Glutamatergic neuron (in vitro differentiated cells): Measurements from ENCODE around the gene KLHL12. TPM values are rescaled to one million over a fixed set of nuclear protein-coding genes. Genes with fewer than 3 reads are reported as not detected.
A peak's percentile ranks its signal among the peaks of the same experiment; 100 is the strongest.

Experiments used
- DNase-seq: peaks from one replicate; pipeline ENCODE4 v3.0.0; 2022
- H3K27ac Mint-ChIP-seq: one replicate; pipeline ENCODE4 v1.8.0; 2020; ENCODE audit warnings: mild to moderate bottlenecking, mixed read lengths, inconsistent platforms; ENCODE audit not compliant: unreplicated experiment
- H3K27me3 Mint-ChIP-seq: one replicate; pipeline ENCODE4 v1.8.0; 2020; ENCODE audit warnings: mild to moderate bottlenecking, moderate library complexity, mixed read lengths, inconsistent platforms; ENCODE audit not compliant: unreplicated experiment
- H3K36me3 Mint-ChIP-seq: one replicate; pipeline ENCODE4 v1.8.0; 2020; ENCODE audit warnings: mild to moderate bottlenecking, mixed read lengths, inconsistent platforms; ENCODE audit not compliant: unreplicated experiment
- H3K4me1 Mint-ChIP-seq: one replicate; pipeline ENCODE4 v1.8.0; 2020; ENCODE audit warnings: mild to moderate bottlenecking, low read depth, mixed read lengths, inconsistent platforms; ENCODE audit not compliant: unreplicated experiment
- H3K4me3 Mint-ChIP-seq: one replicate; pipeline ENCODE4 v1.8.0; 2020; ENCODE audit warnings: mild to moderate bottlenecking, mixed read lengths, inconsistent platforms; ENCODE audit not compliant: unreplicated experiment
- H3K9me3 Mint-ChIP-seq: one replicate; pipeline ENCODE4 v1.8.0; 2020; ENCODE audit warnings: mild to moderate bottlenecking, moderate library complexity, mixed read lengths, inconsistent platforms; ENCODE audit not compliant: unreplicated experiment
- total RNA-seq: library from RNA; stranded (reverse); fragmentation: NEBNext Ultra II Directional; extraction: Animal tissue kit (Norgen Biotek cat#: 25700); gene quantifications from one replicate; pipeline ENCODE4 v1.2.1, GENCODE V29; 2021; ENCODE audit not compliant: unreplicated experiment
- TF ChIP-seq, protein P1 (sequence below): fragments of 200-600 bp; sonication (generic); IDR thresholded peaks from one replicate; pipeline ENCODE4 v1.5.0; 2021; ENCODE audit not compliant: partially characterized antibody, unreplicated experiment

The KLHL12 gene
- total RNA-seq, 1 donor from 2014 or later = 30.9 TPM

DNA sequence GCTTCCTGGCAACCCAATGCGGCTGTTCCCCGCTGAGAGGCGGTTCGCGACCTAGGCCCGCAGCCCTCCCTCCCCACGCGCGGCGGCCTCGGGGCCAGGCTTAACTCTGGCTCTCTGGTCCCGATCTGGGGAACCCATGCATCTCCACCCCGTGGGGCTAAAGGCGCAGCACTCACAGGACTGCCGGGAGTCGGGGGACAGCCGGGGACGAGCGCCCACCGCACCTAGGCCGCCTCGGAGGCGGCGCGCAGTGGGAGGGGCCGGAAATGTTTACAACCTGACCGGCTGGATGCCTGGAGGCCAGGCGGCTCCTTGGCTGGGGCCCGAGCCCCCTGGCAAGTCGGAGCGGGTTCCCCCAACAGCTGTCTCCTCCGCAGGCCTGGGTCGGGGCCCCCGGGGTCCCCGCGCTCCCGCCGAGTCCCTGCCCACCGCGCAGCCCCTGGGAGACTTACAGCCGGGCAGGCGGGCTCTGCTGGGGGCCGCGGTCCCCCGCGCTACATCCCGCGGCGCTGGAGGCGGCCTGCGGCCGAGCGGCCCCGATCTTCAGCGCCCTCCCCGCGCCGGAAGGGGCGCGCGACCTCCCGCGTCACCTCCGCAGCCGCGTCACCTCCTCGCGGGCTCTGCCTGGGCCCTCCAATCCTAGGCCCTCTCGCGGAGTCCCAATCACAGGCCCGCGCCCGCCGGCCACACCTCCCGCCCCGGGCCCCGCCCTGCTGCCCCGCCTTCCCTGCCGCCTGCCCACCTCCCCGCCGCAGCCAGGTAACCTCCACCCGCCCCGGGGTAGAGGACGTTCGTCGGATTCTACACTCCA, 30.9 kb upstream of the KLHL12 start, which contains the start of gene ADIPOR1:
Gene ADIPOR1, minus strand, starts transcription at position 580 of the 811 bp plus-strand sequence. CDS start 7,242 bp downstream, outside the sequence.
- TF ChIP-seq, protein P1, sequence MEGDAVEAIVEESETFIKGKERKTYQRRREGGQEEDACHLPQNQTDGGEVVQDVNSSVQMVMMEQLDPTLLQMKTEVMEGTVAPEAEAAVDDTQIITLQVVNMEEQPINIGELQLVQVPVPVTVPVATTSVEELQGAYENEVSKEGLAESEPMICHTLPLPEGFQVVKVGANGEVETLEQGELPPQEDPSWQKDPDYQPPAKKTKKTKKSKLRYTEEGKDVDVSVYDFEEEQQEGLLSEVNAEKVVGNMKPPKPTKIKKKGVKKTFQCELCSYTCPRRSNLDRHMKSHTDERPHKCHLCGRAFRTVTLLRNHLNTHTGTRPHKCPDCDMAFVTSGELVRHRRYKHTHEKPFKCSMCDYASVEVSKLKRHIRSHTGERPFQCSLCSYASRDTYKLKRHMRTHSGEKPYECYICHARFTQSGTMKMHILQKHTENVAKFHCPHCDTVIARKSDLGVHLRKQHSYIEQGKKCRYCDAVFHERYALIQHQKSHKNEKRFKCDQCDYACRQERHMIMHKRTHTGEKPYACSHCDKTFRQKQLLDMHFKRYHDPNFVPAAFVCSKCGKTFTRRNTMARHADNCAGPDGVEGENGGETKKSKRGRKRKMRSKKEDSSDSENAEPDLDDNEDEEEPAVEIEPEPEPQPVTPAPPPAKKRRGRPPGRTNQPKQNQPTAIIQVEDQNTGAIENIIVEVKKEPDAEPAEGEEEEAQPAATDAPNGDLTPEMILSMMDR = peak; percentile 41
- H3K4me1 Mint-ChIP-seq = peaks cover 8% of the 10 kb centered on the region
- DNase-seq = peak; percentile 92

DNA sequence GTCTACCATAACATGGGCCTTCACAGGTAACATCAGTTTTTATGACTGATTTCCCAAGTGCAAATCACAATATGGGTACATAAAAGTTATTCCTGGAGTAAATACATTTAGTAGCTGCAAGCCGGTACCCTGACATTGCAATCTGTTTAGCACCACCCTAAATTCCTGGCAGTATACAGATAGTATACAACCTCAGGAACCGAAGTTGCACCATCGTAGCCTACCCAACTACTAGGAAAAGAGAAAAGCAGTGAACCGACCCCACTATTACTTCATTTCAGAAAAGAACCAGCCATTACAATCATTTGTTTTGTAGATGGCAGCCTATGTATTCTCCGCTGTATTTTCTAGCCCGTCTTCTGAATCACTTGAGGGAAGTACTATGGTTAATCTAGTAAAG, 29.9 kb upstream of the KLHL12 start:
- Mint-ChIP-seq H3K27ac (no peak overlapping the region), H3K4me3 (peak overlapping the region; percentile 91), H3K4me1 (peaks cover 8% of the 10 kb centered on the region), H3K27me3 (peaks cover 3% of the 10 kb centered on the region), H3K9me3 (peaks cover 5% of the 10 kb centered on the region), H3K36me3 (no peaks in the 10 kb centered on the region)
- TF ChIP-seq, protein P1 = no peak
- no peak for DNase-seq

More for the DNA sequence above, 30.9 kb upstream of the KLHL12 start, which contains the start of gene ADIPOR1:
- peak within 1 kb of the TSS; percentile 83 for H3K27ac Mint-ChIP-seq
- H3K36me3 Mint-ChIP-seq = no peaks in the 10 kb centered on the region
- peaks cover 5% of the 10 kb centered on the region for H3K9me3 Mint-ChIP-seq
- peak within 1 kb of the TSS; percentile 98 for H3K4me3 Mint-ChIP-seq
- H3K27me3 Mint-ChIP-seq = peaks cover 3% of the 10 kb centered on the region

DNA sequence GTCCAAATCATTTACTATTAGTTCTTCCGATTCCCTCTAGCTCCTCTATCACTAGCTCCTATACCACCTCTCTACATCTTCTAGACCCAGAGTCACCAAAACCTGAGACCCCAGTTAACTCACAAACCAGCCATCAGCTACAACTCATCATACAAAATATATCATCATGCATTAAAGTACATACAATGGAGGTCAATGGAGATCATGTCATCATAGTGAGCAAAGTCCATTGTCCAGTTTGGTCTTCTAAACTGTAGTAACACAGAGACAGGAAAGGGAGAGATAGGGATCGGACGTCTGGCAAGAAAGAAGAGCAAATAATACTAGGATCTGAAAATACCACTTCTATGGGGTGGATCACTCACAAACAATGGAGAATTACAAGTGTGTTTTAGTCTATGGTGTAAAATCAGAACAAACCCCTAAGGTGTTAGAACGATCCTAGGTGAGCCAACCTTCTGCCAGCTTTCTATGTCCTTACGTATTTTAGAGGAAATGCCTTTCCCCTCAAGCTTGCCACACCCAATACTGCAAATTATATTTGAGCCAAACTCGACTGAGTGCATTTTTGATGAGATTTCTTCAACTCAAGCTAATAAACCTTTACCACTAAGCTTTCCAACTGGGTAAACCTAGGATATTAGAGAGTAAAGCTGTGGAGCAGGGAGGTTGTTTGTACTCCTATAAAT, 27.2 kb upstream of the KLHL12 start:
- no peak for DNase-seq
- TF ChIP-seq, protein P1 = no peak
- Mint-ChIP-seq H3K4me3 (no peak overlapping the region), H3K27me3 (peaks cover 3% of the 10 kb centered on the region), H3K4me1 (peaks cover 8% of the 10 kb centered on the region), H3K9me3 (peaks cover 5% of the 10 kb centered on the region), H3K27ac (no peak overlapping the region), H3K36me3 (no peaks in the 10 kb centered on the region)

DNA sequence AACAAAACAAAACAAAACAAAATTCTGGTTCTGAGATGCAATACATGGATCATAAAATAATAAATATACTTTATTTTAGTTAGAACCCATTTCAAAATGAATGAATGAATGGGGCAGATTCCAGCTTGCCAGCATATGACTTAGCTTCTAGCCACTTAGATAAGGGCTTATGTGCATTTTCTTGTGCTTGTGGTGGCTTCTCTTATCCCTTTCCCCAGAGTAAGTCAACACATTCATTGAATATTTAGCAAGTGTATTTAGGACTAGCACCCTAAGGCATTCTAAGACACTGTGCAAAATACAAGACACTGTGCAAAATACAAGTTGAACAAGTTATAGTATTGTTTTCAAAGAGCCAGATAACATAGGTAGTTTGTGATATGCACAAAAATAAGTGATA, 26.4 kb upstream of the KLHL12 start:
- DNase-seq = no peak
- Mint-ChIP-seq H3K4me1 (peaks cover 4% of the 10 kb centered on the region), H3K27me3 (no peaks in the 10 kb centered on the region), H3K27ac (no peak overlapping the region), H3K36me3 (no peaks in the 10 kb centered on the region), H3K9me3 (peaks cover 1% of the 10 kb centered on the region), H3K4me3 (no peak overlapping the region)
- TF ChIP-seq, protein P1 = no peak
